HCT116 (cell line): Measurements from ENCODE around the gene TMEM203. TPM values are rescaled to one million over a fixed set of nuclear protein-coding genes. Genes with fewer than 3 reads are reported as not detected.

Experiments used
- ATAC-seq: fragments of 200-7000 bp; cut with Tn5 transposase; 2 replicates; pipeline ENCODE4 v1.9.1; 2020; ENCODE audit warnings: mild to moderate bottlenecking, moderate library complexity
- BruUV-seq: library from RNA; stranded (reverse); fragments of 400-500 nt; replicated peaks from 2 replicates; lab custom pipeline; 2021; lab: Mats Ljungman, UMichigan
- CTCF ChIA-PET: fragments of 300-600 bp; sonication (Branson Sonifier 250); formaldehyde crosslinking; loops from one replicate; lab custom pipeline; 2021; ENCODE audit warnings: antibody characterized with exemption; lab: Charles Lee
- POLR2A ChIA-PET: fragments of 300-600, 350-600 bp; sonication (Branson Sonifier 250); formaldehyde crosslinking; loops from one replicate; lab custom pipeline; 2021; ENCODE audit warnings: antibody characterized with exemption; lab: Charles Lee
- RAD21 ChIA-PET, 2 experiments: fragments of 300-600 bp; sonication (Branson Sonifier 250); formaldehyde crosslinking; loops; one replicate each; lab custom pipeline; 2023; ENCODE audit warnings: low total read pairs in 2 of 2; ENCODE audit not compliant: uncharacterized antibody in 2 of 2, unreplicated experiment in 2 of 2, low non-redundant PET in 1 of 2; lab: Charles Lee
- DNase-seq: peaks from one replicate; pipeline ENCODE4 v3.0.0-alpha.2; 2010; ENCODE audit warnings: low read depth, low spot score
- H2AFZ ChIP-seq: fragments of 200-600 bp; shearing (Covaris generic), sonication (generic); 2 replicates; pipeline ENCODE4 v1.6.1; 2017; ENCODE audit warnings: low read depth, mixed run types, mixed read lengths, antibody characterized with exemption, low read length; ENCODE audit not compliant: poor library complexity, severe bottlenecking
- H3K27ac ChIP-seq: 2 replicates; pipeline ENCODE4 v1.5.1; 2012; ENCODE audit warnings: low read depth, low read length
- H3K27me3 ChIP-seq: fragments of 200-600 bp; sonication (generic); 2 replicates; pipeline ENCODE4 v1.6.1; 2016; ENCODE audit warnings: mixed run types, low read length, mixed read lengths; ENCODE audit not compliant: insufficient read depth
- H3K36me3 ChIP-seq, 2 experiments: fragments of 200-500 bp in 1 of 2; fragments of 200-600 bp in 1 of 2; sonication (Bioruptor generic) in 1 of 2; sonication (generic) in 1 of 2; 2 replicates each; pipeline versions ENCODE4 v1.5.1 to v1.6.1; 2014 to 2016; ENCODE audit warnings: low read length in 2 of 2, inconsistent platforms in 1 of 2, mixed read lengths in 1 of 2, mixed run types in 1 of 2; ENCODE audit not compliant: insufficient read depth in 2 of 2, control insufficient read depth in 1 of 2
- H3K4me1 ChIP-seq, 2 experiments: fragments of 200-600 bp in 1 of 2; sonication (generic) in 1 of 2; 2 replicates each; pipeline versions ENCODE4 v1.5.1 to v1.6.1; 2012 to 2017; ENCODE audit warnings: low read length in 2 of 2, inconsistent platforms in 1 of 2, mild to moderate bottlenecking in 1 of 2, mixed read lengths in 1 of 2, mixed run types in 1 of 2, moderate library complexity in 1 of 2; ENCODE audit not compliant: insufficient read depth in 2 of 2, control insufficient read depth in 1 of 2
- H3K4me2 ChIP-seq: fragments of 200-600 bp; sonication (generic); 2 replicates; pipeline ENCODE4 v1.6.1; 2017; ENCODE audit warnings: mixed run types, low read length, mixed read lengths
- H3K4me3 ChIP-seq, 2 experiments: fragments of 200-600 bp in 1 of 2; sonication (generic) in 1 of 2; replicated peaks in 1 of 2; 2 replicates each; pipeline ENCODE4 v1.5.1; 2011 to 2016; ENCODE audit warnings: low read length in 2 of 2, control low read depth in 1 of 2, low read depth in 1 of 2, mild to moderate bottlenecking in 1 of 2, mixed read lengths in 1 of 2, mixed run types in 1 of 2
- H3K79me2 ChIP-seq: fragments of 200-600 bp; sonication (generic); 2 replicates; pipeline ENCODE4 v1.6.1; 2017; ENCODE audit warnings: mild to moderate bottlenecking, mixed run types, low read length, moderate library complexity, mixed read lengths; ENCODE audit not compliant: insufficient read depth
- H3K9ac ChIP-seq: fragments of 200-600 bp; sonication (generic); 2 replicates; pipeline ENCODE4 v1.6.1; 2016; ENCODE audit warnings: low read length, mixed read lengths
- H3K9me2 ChIP-seq: fragments of 200-600 bp; sonication (generic), shearing (Covaris generic); 2 replicates; pipeline ENCODE4 v1.6.1; 2017; ENCODE audit warnings: mixed run types, mild to moderate bottlenecking, moderate library complexity; ENCODE audit not compliant: insufficient read depth
- H3K9me3 ChIP-seq, 2 experiments: fragments of 200-500 bp in 1 of 2; fragments of 200-600 bp in 1 of 2; sonication (Bioruptor generic) in 1 of 2; sonication (generic) in 1 of 2; 2 replicates each; pipeline ENCODE4 v1.6.1; 2014 to 2017; ENCODE audit warnings: low read length in 2 of 2, mixed read lengths in 2 of 2, inconsistent platforms in 1 of 2, low read depth in 1 of 2, mild to moderate bottlenecking in 1 of 2, mixed run types in 1 of 2, moderate library complexity in 1 of 2; ENCODE audit not compliant: control insufficient read depth in 1 of 2, insufficient read depth in 1 of 2
- H4K20me1 ChIP-seq: fragments of 200-600 bp; sonication (generic), shearing (Covaris generic); 2 replicates; pipeline ENCODE4 v1.6.1; 2017; ENCODE audit warnings: mixed run types, mild to moderate bottlenecking, moderate library complexity; ENCODE audit not compliant: insufficient read depth
- CBX3 ChIP-seq: IDR thresholded peaks from 2 replicates; pipeline ENCODE4 v1.6.1; 2012; ENCODE audit warnings: low read depth
- CEBPB ChIP-seq: IDR thresholded peaks from 2 replicates; pipeline ENCODE4 v1.6.1; 2012; ENCODE audit warnings: low read depth
- CTCF ChIP-seq, 3 experiments: fragments of 200-600 bp in 1 of 3; sonication (generic) in 1 of 3; IDR thresholded peaks in 2 of 3; conservative IDR thresholded peaks in 1 of 3; 2 replicates each; pipeline ENCODE4 v1.5.1; 2012 to 2017; ENCODE audit warnings: low read depth in 2 of 3, low read length in 2 of 3, antibody characterized with exemption in 1 of 3, borderline replicate concordance in 1 of 3, control low read depth in 1 of 3, mild to moderate bottlenecking in 1 of 3, mixed read lengths in 1 of 3, mixed run types in 1 of 3, moderate library complexity in 1 of 3; ENCODE audit not compliant: insufficient read depth in 1 of 3
- EGR1 ChIP-seq: IDR thresholded peaks from 2 replicates; pipeline ENCODE4 v1.6.1; 2012; ENCODE audit warnings: low read depth
- ELF1 ChIP-seq: IDR thresholded peaks from 2 replicates; pipeline ENCODE4 v1.6.1; 2012; ENCODE audit warnings: low read depth, borderline replicate concordance
- EZH2phosphoT487 ChIP-seq: fragments of 200-600 bp; IDR thresholded peaks from 2 replicates; pipeline ENCODE4 v1.6.1; 2018; ENCODE audit warnings: antibody characterized with exemption, borderline replicate concordance
- FOSL1 ChIP-seq: IDR thresholded peaks from 2 replicates; pipeline ENCODE4 v1.6.1; 2012; ENCODE audit warnings: low read depth
- MAX ChIP-seq: IDR thresholded peaks from 2 replicates; pipeline ENCODE4 v1.6.1; 2012
- POLR2A ChIP-seq: IDR thresholded peaks from 2 replicates; pipeline ENCODE4 v1.7.0; 2011; ENCODE audit warnings: borderline replicate concordance; ENCODE audit not compliant: insufficient read depth, insufficient read length; ENCODE audit errors: extremely low read depth
- REST ChIP-seq: IDR thresholded peaks from 2 replicates; pipeline ENCODE4 v1.6.1; 2012; ENCODE audit warnings: low read depth
- SIN3A ChIP-seq: IDR thresholded peaks from 2 replicates; pipeline ENCODE4 v1.6.1; 2012; ENCODE audit warnings: low read depth
- SP1 ChIP-seq: IDR thresholded peaks from 2 replicates; pipeline ENCODE4 v1.6.1; 2012; ENCODE audit warnings: low read depth
- SRF ChIP-seq: IDR thresholded peaks from 2 replicates; pipeline ENCODE4 v1.6.1; 2012; ENCODE audit warnings: low read depth
- TCF7L2 ChIP-seq: IDR thresholded peaks from 2 replicates; pipeline ENCODE4 v1.7.0; 2011; ENCODE audit warnings: borderline replicate concordance, inconsistent platforms; ENCODE audit not compliant: insufficient read depth, insufficient read length; ENCODE audit errors: extremely low read depth
- YY1 ChIP-seq: IDR thresholded peaks from 2 replicates; pipeline ENCODE4 v1.6.1; 2011; ENCODE audit warnings: low read length, low read depth, moderate library complexity, mild to moderate bottlenecking; ENCODE audit not compliant: insufficient replicate concordance; ENCODE audit errors: extremely low read depth
- ZFX ChIP-seq: fragments of 450-650 bp; IDR thresholded peaks from 2 replicates; pipeline ENCODE4 v1.6.1; 2017
- intact Hi-C: fragments of 100-400 bp; cut with micrococcal nuclease; formaldehyde crosslinking; loops from 2 replicates; pipeline ENCODE4 v1.10.0; 2022
- total RNA-seq: library from RNA; stranded (reverse); gene quantifications from one replicate; pipeline ENCODE4 v1.2.1, GENCODE V29; 2021; ENCODE audit not compliant: unreplicated experiment

Gene TMEM203
- total RNA-seq, 1 experiment from 2014 or later = 45.0 TPM

GRCh38 chr9:137242269-137243203 lies 37.1 kb upstream of the TMEM203 start:
- Histone ChIP-seq H3K27ac (peak overlapping the region; percentile 96), H3K4me3 (peak overlapping the region; percentile 85 to 96), H3K9me3 (no peaks in the 10 kb centered on the region), H3K4me2 (peak overlapping the region; percentile 98), H3K36me3 (peaks cover 11 to 21% of the 10 kb centered on the region in 2 experiments), H2AFZ (no peak overlapping the region), H3K9me2 (no peaks in the 10 kb centered on the region), H3K4me1 (peaks cover 21 to 46% of the 10 kb centered on the region in 2 experiments), H3K27me3 (no peaks in the 10 kb centered on the region), H4K20me1 (peaks cover 21% of the 10 kb centered on the region; the same call in 1 of the 2 replicates), H3K79me2 (peaks cover 40% of the 10 kb centered on the region), H3K9ac (peak overlapping the region; percentile 93)
- intact Hi-C loops = no loop called here
- TF ChIP-seq SRF (no peak), EZH2phosphoT487 (no peak), ZFX (no peak), CTCF (IDR thresholded peaks at IDR 0.05 in 2 of 3, conservative IDR thresholded peaks at IDR 0.05 in 1 of 3; ENCODE audit: borderline replicate concordance in 1 of 3, insufficient read depth in 1 of 3, low read depth in 2 of 3, low read length in 2 of 3) (no peak), FOSL1 (no peak), SP1 (no peak), CBX3 (no peak), SIN3A (no peak), POLR2A (no peak), CEBPB (no peak), REST (no peak), TCF7L2 (no peak), MAX (no peak), ELF1 (no peak), YY1 (no peak), EGR1 (no peak)
- ChIA-PET POLR2A (interaction anchor here (0.7 to 1.7 kb wide), 9 partner anchors 10 to 166 kb away, joined by 3 to 13 read pairs (median 3); partner anchors contain the start of genes NELFB, RNF224, TPRN and UAP1L1), RAD21 (interaction anchor here in 1 of 2 experiments (0.6 kb wide), 1 partner anchor 44 kb away, joined by 4 read pairs; no protein-coding TSS in a partner anchor), CTCF (interaction anchor here (0.6 kb wide), 1 partner anchor 18 kb away, joined by 4 read pairs; no protein-coding TSS in a partner anchor)
- DNase-seq = no peak
- no peak for ATAC-seq
- no TSS peak for BruUV-seq
